ENCODE measurements around the gene SIK1. TPM values are rescaled to one million over a fixed set of nuclear protein-coding genes. Genes with fewer than 3 reads are reported as not detected.

Gene SIK1
- 22.8 TPM for total RNA-seq

GRCh38 chr21:43426404-43427241 is at the start of gene SIK1:
TSS of gene SIK1 (minus strand) at chr21:43427131. CDS start at chr21:43426178, 953 bp downstream.

Other genes with a start within 250 kb of the SIK1 start
- 3.0 TPM for gene HSF2BP, start 232.4 kb upstream of the SIK1 start, total RNA-seq
- gene RRP1B, start 232.4 kb upstream of the SIK1 start, total RNA-seq, result 21.1 TPM